ENCODE results near the gene SUFU.
A peak's percentile ranks its signal among the peaks of the same experiment; 100 is the strongest.

The SUFU gene

GRCh38 chr10:102621443-102622325 is 117.9 kb downstream of the SUFU start:
- DNase-seq = no peak

GRCh38 chr10:102624094-102624493 is 120.3 kb downstream of the SUFU start:
- no peak for DNase-seq

DNA sequence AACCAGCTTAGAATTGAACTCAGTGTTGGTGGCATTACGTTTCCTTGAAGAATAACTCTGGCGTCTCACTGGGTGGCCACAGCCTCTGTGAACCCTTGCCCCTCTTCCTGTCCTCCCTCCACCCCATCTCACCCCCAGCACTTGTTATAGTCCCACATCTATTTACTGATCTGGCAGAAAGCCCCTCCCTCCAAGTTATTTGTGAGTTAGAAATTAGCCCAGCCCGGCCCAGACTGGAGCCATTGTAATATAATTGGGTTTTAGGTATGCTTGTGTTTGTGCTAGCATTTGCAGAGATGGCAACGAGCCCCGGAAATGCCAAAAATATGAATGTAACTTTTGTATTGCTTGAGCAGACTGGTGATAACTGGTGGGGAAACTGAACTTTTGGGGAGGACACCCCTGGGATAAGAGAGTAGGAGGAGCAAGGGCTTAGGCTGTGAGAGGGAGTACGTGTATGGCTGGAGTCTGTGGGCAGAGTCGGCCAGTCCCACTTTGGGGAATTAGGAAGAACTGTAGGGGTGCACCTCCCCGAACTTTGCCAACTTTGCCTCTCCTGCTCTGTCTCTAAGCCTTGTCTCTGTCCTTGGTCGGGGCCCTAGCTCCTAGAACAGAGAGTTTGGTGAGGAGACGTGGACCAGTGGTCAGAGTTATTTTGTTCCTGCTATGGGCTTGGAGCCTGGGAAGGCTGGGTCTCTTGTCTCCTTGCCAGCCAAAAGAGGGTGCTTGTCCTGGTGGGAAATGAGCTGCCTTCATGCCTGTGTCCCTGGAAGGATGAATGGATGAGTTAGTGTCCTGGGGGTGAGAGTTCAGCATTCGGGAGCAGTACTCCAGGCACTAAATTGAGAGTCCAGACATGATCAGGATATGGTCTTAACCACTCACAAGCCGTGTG is 121.2 kb downstream of the SUFU start:
- DNase-seq = no peak

- no peak for DNase-seq
Measured at GRCh38 chr10:102626026-102626685, 122.4 kb downstream of the SUFU start.

DNA sequence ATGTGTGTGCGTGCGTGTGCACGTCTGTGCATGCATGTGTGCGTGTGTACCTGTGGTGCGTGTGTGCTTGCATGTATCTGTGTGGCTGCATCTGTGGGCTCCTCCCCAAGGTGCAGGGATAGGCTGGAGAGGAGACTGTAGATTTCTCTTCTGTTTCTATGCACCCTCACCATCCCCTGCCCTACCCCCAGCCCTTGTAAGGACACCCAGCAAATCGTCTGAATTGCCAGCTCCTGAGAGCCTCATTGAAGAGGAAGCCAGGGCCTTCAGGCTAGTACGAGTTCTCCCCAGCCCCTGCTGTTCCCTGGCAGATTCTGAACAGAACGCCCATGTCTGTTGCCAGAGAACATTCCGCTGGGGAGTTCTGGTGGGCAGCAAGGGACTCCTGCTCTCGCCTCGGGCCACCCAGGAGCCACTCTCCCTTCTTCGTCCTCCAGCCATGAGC is 123.5 kb downstream of the SUFU start:
- no peak for DNase-seq

GRCh38 chr10:102627736-102628293 is 124.0 kb downstream of the SUFU start:
- DNase-seq = no peak

- no peak for DNase-seq
Measured at GRCh38 chr10:102628451-102628911, 124.7 kb downstream of the SUFU start.

DNA sequence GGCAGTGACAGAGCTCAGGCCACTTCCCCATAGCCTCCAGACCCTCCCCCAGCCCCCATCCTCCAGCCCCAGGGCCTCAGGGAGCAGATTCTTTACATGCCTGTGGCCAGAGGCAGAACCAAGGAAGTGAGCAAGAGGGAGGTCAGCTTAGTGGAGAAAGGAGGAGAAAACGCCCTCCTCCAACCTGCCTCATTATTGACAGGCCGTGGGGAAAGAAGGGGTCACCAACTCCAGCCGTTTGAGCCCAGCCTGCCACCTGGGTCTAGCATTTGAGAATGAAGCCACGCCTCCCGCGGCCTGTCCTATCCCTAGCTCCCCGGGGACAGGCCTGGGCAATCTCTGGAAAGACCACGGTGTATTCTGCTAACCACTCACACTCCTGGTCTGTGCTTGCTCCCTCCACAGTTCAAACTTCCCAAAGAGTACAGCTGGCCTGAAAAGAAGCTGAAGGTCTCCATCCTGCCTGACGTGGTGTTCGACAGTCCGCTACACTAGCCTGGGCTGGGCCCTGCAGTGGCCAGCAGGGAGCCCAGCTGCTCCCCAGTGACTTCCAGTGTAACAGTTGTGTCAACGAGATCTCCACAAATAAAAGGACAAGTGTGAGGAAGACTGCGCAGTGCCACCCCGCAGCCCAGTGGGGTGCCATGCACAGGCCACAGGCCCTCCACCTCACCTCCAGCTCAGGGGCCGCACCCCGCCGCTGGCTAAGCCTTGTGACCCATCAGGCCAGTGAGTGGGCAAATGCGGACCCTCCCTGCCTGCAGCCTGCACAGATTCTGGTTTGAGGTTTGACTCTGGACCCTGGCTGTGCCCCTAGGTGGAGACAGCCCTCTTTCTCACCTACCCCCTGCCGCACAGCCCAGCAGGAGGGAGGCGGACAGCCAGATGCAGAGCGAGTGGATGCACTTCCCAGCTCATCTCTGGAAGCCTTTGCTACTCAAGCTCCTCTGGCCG is 126.2 kb downstream of the SUFU start:
- no peak for DNase-seq

DNA sequence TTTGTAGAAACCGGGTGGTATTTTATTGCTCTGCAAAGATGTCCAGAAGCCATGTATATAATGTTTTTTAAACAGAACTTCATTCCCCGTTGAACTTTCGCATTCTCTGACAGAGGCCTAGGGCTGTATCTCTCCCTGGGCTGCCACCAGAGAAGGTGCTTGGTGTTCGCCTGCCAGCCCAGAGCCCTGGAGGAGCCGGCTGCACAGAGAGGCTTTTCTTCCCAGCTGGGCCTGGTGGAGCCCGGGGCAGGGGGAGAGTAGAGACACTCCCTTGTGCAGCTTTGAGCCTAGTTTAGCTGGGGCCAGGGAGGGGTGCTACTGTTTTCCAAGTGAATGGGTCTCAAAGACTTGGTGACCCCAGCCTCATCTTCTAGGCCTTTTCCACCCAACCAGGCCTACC is 126.9 kb downstream of the SUFU start:
- no peak for DNase-seq

DNA sequence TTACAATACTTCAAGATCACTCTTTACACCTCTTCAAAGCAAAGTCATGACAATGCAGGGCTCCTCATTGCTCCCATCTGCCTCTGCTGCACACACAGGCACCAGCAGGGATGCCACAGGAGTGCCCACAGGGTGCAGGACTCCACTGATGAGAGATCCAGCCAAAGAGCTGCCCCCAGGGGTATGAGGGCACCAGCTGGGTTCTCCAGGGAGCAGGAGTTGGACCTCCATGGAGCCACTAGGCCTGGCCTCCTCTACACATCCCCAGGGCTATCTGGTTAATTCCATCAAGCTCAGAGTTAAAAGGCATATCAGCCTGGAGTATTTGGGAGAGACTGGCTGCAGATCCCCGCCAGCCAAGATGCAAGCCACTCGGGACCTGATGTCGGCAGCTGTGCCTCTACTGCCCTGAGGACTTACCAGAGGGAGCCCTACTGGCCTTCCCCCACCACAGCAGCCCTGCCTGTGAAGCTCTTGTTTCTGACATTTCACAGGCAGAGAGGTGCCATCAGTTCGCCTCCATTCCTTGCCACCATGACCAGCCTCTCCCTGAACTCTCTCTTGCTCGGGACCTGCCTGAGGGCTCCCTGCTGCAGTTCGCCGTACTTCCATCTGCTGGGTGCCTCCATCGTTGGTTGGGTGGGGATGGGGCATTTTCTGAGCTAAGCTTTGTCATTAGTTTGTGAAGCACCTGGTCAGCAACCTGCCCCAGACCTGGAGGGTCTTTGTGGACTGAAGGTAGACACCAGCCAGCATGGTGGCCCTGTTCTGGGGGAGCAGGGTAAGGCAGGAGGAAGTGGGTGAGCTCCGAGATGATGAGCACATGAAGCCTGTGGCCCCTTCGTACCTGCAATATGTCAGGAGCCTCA is 128.0 kb downstream of the SUFU start:
- no peak for DNase-seq

- no peak for DNase-seq
Measured at GRCh38 chr10:102632394-102633111, 128.8 kb downstream of the SUFU start.

DNA sequence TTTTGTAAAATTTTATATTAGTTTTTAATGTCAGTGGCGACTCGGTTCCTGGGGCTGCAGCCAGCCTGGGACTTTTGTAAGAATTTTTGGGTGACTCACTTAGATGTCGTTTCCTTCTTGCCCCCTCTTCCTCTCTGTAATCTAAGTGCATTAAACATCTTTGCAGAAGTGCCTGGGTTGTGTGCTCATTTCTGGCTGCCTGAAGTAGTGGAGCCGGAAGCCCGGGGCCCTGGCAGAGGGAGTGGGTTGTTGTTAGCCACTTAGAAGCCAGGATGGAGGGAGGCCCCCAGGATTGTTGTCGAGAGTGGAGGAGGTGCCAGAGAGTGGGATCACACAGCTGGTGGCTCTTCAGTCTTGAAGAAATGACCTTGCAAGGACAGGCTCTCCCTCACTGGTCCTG is 129.5 kb downstream of the SUFU start:
- peak; percentile 27 to 30 for DNase-seq

DNA sequence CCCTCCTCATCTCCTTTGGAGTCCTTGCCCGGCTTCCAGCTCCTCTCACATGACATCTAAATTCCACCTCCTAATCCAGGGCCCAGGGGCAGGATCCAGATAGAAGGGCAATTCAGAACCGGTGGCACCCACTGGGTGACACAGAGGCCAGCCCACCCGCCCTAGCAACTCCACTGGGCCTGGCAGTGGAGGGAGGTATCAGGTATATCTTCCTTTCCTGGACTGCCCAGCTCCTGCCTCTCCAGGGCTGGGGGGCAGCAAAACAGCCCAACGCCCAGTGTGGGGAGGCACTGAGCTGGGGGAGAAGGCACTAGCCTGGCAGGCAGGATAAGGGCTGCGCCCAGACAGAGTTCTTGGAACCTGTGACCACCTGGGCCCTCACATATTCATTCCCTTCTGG is 130.1 kb downstream of the SUFU start:
- DNase-seq = no peak

- DNase-seq = no peak
Measured at GRCh38 chr10:102634686-102635085, 130.9 kb downstream of the SUFU start.

DNA sequence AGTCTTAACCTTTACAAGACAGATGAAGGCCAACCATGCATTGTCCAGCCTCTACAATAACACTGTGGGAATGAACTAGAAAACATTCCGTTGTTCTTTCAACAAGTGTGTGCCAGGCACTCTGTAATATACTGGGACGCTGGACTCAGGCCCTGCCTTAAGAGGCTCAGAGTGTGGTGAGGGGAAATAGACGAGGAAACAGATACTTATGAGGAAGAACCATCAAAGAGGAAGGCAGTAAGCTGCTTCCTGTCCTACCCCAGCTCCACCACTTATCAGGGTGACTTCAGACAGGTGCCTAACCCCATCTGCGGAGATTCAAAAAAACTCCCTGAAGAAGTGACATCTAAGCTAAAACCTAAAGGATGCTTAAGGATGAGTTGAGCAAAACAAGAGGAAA is 131.6 kb downstream of the SUFU start:
- no peak for DNase-seq

- DNase-seq = no peak
Measured at GRCh38 chr10:102639537-102639936, 135.8 kb downstream of the SUFU start.

DNA sequence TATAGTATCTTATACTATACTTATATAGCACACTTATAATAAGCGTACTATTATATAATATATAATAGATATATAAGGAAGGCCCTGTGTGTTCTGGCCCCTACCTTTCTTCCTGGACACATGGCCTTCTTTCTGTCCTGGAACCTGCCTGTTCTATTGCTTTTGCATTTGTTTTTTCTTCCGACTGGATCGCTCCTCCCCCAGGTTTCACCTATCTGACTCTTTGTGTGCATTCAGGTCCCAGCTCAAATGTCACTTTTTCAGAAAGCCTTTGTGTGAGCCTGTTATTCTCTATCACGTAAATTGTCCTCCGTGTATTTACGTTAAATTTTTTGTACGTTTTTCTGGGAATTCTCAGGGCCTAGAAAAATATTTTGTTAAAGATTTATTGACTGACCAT is 137.6 kb downstream of the SUFU start:
- no peak for DNase-seq

GRCh38 chr10:102641880-102642735 is 138.3 kb downstream of the SUFU start:
- peak; percentile 98 for DNase-seq
